Muscle layer of duodenum (tissue), 2 donors: ENCODE measurements around the gene FMNL3.

Experiments
- H3K27ac ChIP-seq: one replicate; pipeline ENCODE4 v1.7.0; 2013; ENCODE audit warnings: mild to moderate bottlenecking, low read length
- H3K27me3 ChIP-seq: one replicate; pipeline ENCODE4 v1.7.0; 2013; ENCODE audit warnings: low read depth, mild to moderate bottlenecking, control low read depth, low read length
- H3K36me3 ChIP-seq, 2 donors: one replicate each; pipeline ENCODE4 v1.7.0; 2013; ENCODE audit warnings: low read length in 2 of 2, control low read depth in 1 of 2, mild to moderate bottlenecking in 1 of 2; ENCODE audit not compliant: insufficient read depth in 2 of 2, control insufficient read depth in 1 of 2
- H3K4me1 ChIP-seq, 2 donors: one replicate each; pipeline ENCODE4 v1.7.0; 2013; ENCODE audit warnings: low read length in 2 of 2, mild to moderate bottlenecking in 2 of 2, control low read depth in 1 of 2, moderate library complexity in 1 of 2; ENCODE audit not compliant: insufficient read depth in 2 of 2, control insufficient read depth in 1 of 2
- H3K4me3 ChIP-seq, 2 donors: one replicate each; pipeline ENCODE4 v1.7.0; 2013; ENCODE audit warnings: low read length in 2 of 2, low read depth in 1 of 2, mild to moderate bottlenecking in 1 of 2
- H3K9me3 ChIP-seq, 2 donors: one replicate each; pipeline ENCODE4 v1.7.0; 2013; ENCODE audit warnings: low read length in 2 of 2, control low read depth in 1 of 2, mild to moderate bottlenecking in 1 of 2; ENCODE audit not compliant: control insufficient read depth in 1 of 2
- donor health status: healthy.

Gene FMNL3

GRCh38 chr12:49635656-49636055 lies 71.5 kb downstream of the FMNL3 start:
- no peak overlapping the region for H3K27ac ChIP-seq
- no peaks in the 10 kb centered on the region for H3K9me3 ChIP-seq
- H3K36me3 ChIP-seq, result peaks cover 5 to 17% of the 10 kb centered on the region in 2 donors
- H3K4me3 ChIP-seq, result no peak overlapping the region
- peaks cover 4 to 16% of the 10 kb centered on the region in 2 donors for H3K4me1 ChIP-seq
- no peaks in the 10 kb centered on the region for H3K27me3 ChIP-seq

DNA sequence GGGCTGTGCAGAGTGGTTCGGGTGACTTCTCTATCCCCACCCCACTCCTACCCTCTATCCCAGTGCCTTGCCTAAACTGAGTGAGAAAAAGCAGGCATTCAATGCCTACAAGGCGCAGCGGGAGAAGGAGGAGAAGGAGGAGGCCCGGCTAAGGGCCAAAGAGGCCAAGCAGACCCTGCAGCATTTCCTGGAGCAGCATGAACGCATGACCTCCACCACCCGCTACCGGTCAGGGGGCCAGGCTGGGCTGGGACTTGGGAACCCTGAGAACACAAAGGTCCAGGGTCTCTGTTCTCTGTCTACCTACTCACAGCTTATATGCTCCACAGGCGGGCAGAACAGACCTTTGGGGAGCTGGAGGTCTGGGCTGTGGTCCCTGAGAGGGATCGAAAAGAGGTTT lies 72.2 kb downstream of the FMNL3 start:
- Histone ChIP-seq H3K27ac (no peak overlapping the region), H3K9me3 (no peaks in the 10 kb centered on the region), H3K27me3 (no peaks in the 10 kb centered on the region), H3K36me3 (peaks cover 5 to 11% of the 10 kb centered on the region in 2 donors), H3K4me1 (peaks cover 4 to 16% of the 10 kb centered on the region in 2 donors), H3K4me3 (no peak overlapping the region)

GRCh38 chr12:49633703-49634345 lies 73.4 kb downstream of the FMNL3 start:
- Histone ChIP-seq H3K4me3 (no peak overlapping the region), H3K9me3 (no peaks in the 10 kb centered on the region), H3K4me1 (peaks cover 4 to 16% of the 10 kb centered on the region in 2 donors), H3K27ac (no peak overlapping the region), H3K36me3 (peaks cover 5 to 11% of the 10 kb centered on the region in 2 donors), H3K27me3 (no peaks in the 10 kb centered on the region)

GRCh38 chr12:49632986-49633702 lies 74.1 kb downstream of the FMNL3 start:
- peaks cover 3 to 11% of the 10 kb centered on the region in 2 donors for H3K36me3 ChIP-seq
- no peaks in the 10 kb centered on the region for H3K9me3 ChIP-seq
- no peak overlapping the region for H3K27ac ChIP-seq
- no peaks in the 10 kb centered on the region for H3K27me3 ChIP-seq
- no peak overlapping the region for H3K4me3 ChIP-seq
- peaks cover 4 to 16% of the 10 kb centered on the region in 2 donors for H3K4me1 ChIP-seq

GRCh38 chr12:49632401-49632800 lies 74.8 kb downstream of the FMNL3 start:
- Histone ChIP-seq H3K4me1 (peaks cover 4 to 13% of the 10 kb centered on the region in 2 donors), H3K4me3 (no peak overlapping the region), H3K27ac (no peak overlapping the region), H3K36me3 (peaks cover 0 to 11% of the 10 kb centered on the region in 2 donors), H3K27me3 (no peaks in the 10 kb centered on the region), H3K9me3 (no peaks in the 10 kb centered on the region)

- no peak overlapping the region for H3K27ac ChIP-seq
- peaks cover 0 to 11% of the 10 kb centered on the region in 2 donors for H3K36me3 ChIP-seq
- peaks cover 0 to 3% of the 10 kb centered on the region in 2 donors for H3K4me1 ChIP-seq
- no peak overlapping the region for H3K4me3 ChIP-seq
- no peaks in the 10 kb centered on the region for H3K9me3 ChIP-seq
- no peaks in the 10 kb centered on the region for H3K27me3 ChIP-seq
Measured at GRCh38 chr12:49631336-49631907, 75.8 kb downstream of the FMNL3 start.

DNA sequence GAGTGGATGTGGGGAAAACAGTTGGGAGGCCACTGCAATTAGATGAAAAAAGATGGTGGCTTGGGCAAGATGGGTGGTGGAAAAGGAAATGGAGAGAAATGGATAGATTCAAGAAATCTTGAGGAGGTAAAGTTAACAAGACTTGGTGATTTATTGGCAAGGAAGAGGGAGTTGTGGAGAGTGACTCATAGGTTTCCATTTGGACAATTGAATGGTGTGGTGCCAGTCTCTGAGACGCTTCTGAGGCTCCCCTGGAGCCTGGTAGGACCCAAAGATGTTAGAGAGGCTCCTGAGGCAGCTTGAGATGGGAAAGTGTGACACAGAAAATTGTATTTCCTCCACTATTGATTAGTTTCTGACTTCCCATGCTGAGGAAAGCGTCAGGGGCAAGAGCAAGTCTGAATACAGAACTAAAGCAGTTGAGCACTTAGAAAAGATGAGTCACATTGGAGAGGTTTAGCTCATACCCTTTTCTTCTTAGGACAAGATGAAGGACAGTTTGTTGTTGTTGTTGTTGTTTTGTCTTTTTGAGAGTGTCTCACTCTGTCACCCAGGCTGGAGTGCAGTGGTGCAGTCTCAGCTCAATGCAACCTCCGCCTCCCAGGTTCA lies 79.3 kb downstream of the FMNL3 start:
- H3K27ac ChIP-seq, result no peak overlapping the region
- H3K27me3 ChIP-seq, result no peaks in the 10 kb centered on the region
- H3K4me3 ChIP-seq, result no peak overlapping the region
- no peaks in the 10 kb centered on the region for H3K9me3 ChIP-seq
- H3K36me3 ChIP-seq, result no peaks in the 10 kb centered on the region
- H3K4me1 ChIP-seq, result peaks cover 0 to 3% of the 10 kb centered on the region in 2 donors

DNA sequence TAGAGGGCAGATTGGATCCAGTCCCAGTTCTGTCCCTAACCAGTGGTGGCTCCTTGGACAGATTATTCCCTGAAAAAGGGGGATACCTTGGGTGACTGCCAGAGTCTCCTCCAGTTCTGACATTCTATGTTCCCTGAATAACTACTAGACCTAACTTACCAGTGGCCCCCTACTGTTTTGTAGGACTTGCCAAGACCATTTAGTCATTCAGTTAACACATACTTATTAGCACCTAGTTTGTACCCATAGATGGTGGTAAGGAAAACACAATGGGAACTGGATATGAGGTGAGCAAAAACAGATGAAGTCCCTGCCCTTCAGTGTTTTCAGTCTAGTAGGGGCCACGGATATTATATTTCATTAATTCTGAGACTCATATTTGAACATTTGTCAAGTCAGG lies 80.4 kb downstream of the FMNL3 start:
- H3K27me3 ChIP-seq, result no peaks in the 10 kb centered on the region
- H3K4me3 ChIP-seq, result no peak overlapping the region
- H3K4me1 ChIP-seq, result peaks cover 0 to 12% of the 10 kb centered on the region in 2 donors
- no peaks in the 10 kb centered on the region for H3K36me3 ChIP-seq
- no peaks in the 10 kb centered on the region for H3K9me3 ChIP-seq
- no peak overlapping the region for H3K27ac ChIP-seq

DNA sequence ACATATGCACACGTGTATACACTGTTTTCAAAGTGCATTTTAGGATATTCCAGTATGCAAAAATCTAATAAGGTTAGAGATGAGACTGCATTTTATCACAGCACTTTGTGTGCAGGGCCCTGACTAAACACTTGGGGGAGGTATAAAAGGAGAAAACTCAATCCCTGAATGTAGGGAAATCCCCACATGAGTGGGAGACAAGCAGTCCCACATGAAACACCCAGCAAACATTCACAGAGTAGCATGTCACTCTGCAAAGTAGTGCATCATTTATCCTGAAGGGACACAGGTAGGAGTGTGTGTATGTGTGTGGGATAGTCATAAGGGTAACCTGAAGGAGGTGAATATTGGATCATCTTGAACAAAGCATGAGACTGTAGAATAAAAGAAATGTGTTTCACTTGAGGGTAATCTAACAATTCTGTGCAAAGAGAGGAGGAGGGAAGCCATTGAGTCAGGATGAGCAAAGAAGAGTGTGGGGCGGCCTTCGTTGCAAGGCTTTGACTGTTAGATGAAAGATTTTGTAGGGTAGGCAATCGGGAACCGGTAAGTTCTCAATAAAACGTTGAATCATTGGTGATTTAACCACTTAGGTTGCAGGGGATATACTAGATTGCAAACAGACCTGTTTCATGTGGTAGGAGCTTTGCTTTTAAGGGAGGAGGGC lies 80.9 kb downstream of the FMNL3 start:
- no peaks in the 10 kb centered on the region for H3K9me3 ChIP-seq
- H3K27me3 ChIP-seq, result no peaks in the 10 kb centered on the region
- H3K36me3 ChIP-seq, result no peaks in the 10 kb centered on the region
- H3K27ac ChIP-seq, result no peak overlapping the region
- H3K4me1 ChIP-seq, result peaks cover 0 to 17% of the 10 kb centered on the region in 2 donors
- H3K4me3 ChIP-seq, result no peak overlapping the region

DNA sequence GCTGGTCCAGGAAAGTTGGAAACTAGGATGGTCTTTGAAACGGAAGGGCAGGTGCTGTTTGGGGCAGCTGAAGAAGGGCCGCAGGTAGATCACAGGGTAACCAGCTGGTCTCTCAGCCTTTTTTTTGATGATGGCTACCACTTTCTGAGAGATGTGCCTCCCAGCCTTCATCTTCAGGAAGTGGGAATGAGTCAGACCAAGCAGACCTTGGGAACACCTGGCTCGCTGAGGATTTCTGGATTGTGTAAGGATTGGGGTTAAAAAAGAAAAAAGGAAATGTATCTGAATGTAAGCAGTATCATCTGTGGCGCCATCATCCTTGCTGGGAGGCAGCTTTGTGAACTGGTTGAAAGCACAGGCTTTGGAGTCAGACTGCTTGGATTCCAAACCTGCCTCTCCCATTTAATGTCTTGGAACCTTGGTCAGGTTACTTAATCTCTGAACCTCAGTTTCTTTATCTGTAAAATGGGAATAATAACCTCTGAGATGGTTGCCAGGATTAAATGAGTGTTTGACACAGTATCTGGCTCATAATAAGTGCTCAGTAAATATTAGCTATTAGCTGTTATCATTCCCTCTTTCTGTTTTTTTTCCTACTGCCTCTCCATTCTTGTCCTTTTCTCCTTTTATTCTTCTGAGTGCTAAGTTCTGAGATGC lies 82.2 kb downstream of the FMNL3 start:
- peaks cover 0 to 17% of the 10 kb centered on the region in 2 donors for H3K4me1 ChIP-seq
- H3K4me3 ChIP-seq, result no peak overlapping the region
- no peaks in the 10 kb centered on the region for H3K9me3 ChIP-seq
- no peak overlapping the region for H3K27ac ChIP-seq
- no peaks in the 10 kb centered on the region for H3K36me3 ChIP-seq
- no peaks in the 10 kb centered on the region for H3K27me3 ChIP-seq
